GM19467 (cell line): ENCODE results near the gene SDC1.

Experiments
- ATAC-seq: cut with Tn5 transposase; IDR thresholded peaks from one replicate; pipeline ENCODE4 v1.9.1; 2021; ENCODE audit warnings: mild to moderate bottlenecking, moderate library complexity; ENCODE audit not compliant: unreplicated experiment

SDC1 gene

DNA sequence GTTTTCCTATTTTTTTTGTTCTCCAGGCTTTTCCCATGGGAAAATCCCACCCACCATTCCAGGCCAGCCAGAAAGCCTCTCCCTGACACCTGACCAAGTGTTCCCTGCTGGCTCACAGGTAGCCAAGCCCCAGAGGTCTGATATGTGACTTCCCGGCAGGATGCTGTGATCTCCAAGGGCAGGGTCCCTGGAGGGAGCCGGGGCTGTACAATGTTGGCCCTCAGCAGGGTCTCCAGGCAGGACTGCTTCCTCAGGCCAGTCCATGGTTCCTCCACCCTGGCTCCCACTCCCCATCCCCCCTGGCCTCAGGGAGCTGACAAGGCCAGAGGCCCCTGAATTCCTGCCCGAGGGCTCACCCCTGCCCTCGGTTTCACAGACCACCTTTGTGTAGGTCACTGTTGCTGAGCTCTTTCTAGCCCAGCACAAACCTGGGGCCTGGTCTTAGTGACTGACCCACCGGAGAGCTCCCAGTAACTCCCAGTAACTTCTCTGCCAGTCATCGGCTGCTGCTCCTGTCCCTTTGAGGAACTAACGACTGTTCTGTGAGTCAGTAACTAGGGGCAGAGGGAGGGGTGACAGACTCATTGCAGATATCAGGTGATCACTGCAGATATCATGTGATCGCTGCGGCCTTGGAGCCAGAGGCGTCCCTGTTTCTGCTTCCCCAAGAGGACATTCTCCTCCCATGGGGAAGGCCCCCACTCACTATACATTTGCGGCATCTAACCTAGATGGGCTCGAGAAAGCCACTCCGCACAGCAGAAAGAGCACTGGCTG is 38.7 kb downstream of the SDC1 start:
- no peak for ATAC-seq

DNA sequence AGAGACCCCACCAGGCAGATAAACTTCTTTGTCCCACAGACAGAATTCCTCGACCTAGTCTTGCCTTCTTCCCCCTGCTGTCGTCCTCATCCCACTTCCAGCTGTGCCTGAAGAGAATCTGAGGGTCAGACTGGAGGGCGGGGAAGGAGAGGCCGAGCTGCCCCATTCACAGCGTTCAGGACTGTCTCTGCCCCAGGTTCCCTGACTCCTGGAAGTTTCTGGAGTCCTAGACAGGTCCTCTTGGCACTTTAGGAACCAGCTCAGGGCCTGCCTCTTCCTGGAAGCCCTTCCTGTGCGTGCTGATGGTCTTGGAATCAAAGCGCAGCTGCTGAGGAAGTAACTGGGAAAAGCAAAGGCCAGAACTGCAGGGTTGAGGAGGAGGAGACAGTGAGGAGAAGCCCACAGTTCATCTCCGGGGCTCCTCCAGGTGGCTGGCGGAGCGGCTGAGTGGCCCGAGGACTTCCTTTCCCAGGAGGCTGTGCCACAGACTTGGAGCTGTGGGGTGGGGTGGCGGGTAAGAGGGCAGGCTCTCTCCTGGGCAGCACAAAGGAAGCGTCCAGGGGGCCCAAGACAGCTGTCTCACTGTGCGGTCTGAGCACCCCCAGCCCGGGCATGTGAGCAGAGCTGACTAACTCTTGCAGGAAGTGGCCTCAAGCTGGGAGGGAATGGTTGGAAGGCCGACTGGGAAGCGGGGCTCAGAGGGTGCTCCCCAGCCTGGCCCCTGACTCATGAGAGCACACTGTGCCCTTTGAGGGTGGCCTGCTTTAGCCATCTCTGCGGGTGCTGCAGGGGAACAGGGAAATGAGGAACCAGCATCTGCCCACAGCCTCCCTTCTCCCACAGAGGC is 39.5 kb downstream of the SDC1 start:
- no peak for ATAC-seq

DNA sequence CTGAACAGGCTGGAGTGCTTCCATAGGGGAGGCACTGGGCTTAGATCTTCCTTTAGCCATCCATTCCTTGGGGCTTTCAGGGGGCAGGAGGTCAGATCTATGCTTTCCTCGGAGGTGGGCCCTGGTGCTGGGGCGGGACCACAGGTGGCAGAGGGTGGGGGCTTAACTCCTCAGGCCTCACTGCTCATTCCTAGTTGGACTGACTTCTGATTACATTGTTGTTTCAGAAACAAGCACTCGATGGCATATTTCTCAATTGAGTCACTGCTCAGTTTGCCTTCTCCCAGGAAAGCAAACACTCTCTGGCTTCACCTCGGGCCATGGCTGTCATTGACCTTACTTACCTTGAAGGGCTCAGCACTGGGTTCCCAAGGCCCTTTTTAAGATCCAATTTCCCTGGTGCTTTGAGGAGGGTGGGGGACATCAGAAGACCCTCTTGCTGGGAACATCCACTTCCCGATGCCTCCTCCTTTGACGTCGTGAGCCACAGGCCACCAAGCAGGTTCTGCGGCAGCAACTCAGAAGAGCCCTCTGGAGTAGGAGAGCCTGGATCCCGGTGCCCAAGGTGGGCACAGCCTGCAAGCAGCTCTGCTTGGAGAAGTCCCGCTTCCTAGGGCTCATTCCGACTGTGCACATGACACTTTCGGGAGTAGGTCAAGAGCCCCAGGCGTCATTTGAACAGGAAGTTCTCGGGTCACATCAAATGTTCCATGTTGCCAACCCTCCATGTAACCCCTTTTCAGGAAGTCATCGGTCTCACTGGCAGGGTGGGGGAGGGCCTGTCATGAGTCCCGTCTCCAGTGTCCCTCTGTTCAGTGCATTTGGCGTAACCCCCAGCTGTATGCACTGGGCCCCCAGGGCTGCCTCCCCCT is 40.6 kb downstream of the SDC1 start:
- no peak for ATAC-seq

DNA sequence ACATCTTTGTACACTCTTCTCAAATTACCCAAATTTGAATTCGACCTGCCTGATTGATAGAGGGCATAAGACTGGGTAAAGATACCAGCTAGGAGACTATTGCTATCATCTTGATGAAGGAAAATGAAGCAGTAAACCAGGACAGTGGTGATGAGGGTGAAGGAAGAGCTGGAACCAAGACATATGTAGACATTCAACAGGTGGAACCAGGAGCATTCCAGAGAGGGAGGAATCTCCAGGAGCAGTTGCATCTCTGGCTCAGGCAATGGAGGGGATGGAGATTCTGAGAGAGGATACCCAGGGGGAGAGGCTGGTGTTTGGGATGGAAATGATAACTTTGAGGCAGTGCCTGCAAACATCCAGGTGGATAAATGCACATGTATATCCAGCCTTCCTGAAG is 41.6 kb downstream of the SDC1 start:
- ATAC-seq, result no peak

DNA sequence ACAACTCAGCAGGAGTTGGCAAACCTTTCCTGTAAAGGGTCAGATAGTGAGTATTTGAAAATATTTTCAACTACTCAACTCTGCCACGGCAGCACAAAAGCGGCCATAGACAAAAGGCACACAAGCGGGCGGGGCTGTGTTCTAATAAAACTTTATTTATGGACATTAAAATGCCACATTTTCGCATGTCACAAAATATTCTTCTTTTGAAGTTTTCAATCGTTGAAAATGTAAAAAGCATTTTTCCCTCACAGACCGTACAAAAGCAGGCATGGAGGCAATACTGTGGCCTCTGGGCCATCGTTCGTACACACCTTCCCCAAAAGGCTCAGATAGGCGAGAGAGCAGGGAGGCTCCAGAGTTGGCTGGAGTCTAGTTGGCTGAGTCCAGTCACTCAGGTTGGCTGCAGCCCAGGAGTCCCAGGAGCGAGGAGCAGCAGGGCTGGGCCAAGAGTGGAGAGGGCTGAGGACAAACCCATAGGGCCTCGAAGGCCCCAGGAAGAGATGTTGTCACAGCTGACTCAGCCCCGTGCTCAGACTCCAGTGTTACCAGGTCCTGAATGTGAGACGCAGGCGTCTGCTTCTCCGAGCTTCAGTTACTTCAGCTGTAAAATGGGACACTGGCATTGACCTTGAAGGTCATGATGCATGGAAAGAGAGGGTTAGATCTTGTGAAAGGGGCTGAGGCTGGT is 42.5 kb downstream of the SDC1 start:
- ATAC-seq, result no peak

DNA sequence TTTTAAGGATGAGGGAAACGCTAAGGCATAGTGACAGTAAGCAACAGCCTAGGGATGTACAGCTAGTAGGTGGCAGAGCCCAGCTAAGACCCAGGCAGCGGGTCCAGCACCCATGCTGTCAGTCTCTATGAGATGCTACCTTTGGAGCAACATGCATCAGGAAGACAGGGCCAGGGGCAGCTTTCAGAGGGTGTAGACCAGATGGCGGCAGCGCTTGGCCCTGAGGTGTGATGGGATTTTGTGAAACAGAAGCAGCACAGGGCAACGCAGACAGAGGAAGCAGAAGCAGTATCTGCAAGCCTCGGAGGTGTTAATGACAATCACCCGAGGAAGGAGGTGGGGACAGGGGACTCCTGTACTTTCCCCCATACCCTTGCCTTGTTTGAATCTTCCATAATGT is 43.2 kb downstream of the SDC1 start:
- no peak for ATAC-seq

DNA sequence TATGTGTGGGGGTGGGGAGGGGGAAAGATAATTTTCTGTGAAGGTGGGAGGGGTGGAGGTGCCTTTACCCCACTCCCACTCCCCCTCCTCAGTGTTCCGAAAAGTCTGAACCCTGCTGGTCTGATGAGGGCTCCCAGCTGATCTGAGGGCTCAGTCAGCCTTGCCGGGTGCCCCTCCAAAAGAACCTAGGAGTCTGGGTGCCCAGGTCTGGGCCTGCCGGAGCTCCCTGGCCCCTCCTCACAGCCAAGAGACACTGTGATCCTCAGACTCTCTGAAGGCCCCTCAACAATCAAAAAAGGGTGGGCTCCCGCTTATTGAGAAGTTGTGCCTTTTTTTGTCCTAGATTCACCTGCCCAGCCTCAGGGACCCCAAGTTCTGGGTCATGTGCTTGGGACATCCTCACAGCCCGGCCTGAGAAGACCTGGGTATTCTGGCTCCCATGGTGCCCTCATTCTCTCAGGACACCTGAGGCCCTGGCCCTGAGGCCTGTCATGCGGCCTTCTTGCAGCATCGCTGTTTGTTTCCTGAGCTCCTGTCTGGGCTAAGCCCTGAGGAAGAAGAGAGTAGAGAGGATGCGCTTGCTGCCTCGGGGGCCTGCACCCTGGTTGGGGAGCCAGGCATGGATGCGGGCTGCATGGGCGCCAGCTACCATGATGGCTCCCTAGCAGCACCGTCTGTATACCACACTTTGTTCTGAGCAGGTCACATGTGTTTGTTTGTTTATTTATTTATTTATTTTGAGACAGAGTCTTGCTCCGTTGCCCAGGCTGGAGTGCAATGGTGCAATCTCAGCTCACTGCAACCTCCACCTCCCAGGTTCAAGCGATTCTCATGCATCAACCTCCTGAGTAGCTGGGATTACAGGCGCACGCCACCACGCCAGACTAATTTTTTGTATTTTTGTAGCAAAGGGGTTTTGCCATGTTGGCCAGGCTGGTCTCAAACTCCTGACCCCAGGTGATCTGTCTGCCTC is 44.0 kb downstream of the SDC1 start:
- no peak for ATAC-seq

DNA sequence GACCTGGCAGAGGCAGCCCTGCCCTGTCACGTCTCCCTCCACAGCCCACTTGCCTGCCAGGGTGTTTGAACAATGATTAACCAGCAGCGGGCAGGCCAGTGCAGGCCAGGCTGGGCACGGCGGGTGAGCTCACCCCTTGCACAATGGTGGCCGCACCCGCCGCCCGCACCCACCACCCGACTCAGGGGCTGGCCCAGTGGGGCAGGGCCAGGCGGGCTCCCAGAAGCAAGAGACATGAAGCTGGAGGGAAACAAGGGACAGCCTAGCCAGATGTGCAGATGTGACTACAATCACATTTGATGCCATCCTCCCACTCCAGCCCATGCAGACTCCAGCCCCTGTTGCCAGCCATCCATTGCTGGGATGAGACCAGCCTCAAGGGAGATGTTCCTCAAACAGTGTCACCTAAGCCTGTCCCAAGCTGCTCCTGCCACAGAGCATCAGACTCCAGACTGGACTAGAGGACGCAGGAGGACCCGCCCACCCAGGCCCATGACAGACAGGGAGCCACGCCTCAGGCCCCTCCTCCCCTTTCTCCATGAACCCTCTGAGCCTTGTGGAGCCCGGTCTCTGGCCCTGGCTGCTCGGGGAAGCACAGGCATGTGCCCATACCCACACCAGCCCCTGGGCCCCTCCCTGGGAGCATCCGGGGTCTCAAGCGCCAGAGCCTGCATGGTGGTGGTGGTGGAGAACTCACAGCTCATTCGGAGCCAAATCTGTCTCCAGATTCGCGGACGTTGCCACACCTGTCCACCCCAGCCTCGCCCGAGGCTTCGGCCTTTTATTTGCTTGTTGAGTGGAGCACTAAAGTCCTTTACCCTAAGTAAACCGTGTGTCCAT is 45.0 kb downstream of the SDC1 start:
- no peak for ATAC-seq

DNA sequence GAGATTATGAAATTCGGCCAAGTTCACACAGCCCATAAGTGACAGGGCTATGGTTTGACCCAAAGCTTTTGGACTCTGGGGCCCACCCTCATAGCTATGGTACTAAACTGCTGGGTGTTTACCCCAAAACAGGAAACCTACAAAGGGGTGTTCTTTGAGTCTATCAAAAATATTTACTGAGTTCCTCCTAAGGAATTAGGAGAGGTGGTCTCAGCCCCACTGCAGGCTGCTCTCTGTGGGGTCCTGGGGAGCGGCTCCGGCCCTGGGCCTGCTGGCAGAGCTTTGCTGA is 45.5 kb downstream of the SDC1 start:
- ATAC-seq, result no peak

DNA sequence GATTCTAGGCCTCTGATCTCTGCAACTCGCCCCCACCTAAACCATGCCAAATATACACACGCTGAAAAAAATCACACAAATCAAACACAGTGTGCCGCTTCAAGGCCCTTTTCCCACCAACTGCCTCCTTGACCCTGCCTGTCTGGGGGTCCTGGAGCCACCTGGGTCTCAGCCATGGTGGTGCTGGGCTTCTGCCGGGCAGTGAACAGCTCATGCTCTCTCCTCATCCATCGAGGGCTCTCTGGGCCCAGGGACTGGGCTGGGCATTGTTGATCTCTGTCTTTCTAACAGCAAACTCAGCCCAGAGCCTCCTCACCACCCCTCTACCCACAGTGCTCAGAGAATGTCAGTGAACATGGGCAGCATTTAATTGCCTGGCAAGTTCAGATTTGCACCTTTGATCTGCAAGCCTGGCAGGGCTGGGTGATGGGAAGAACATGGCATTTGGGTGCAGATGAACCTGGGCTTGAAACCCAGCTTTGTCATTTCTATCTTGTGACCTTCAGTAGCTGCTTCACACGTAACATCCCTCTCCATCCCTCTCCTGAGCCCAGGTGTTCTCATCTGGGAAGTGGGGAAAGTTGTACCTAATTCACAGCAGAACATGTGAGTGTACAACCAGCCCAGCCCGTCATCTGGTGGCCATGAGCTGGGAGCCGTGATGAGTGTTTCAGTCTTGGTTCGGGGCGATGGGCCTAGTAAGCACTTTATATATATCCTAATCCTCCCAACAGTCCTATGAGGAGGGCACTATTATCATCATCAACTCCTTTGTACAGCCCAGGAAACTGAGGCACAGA is 46.1 kb downstream of the SDC1 start:
- ATAC-seq, result no peak

DNA sequence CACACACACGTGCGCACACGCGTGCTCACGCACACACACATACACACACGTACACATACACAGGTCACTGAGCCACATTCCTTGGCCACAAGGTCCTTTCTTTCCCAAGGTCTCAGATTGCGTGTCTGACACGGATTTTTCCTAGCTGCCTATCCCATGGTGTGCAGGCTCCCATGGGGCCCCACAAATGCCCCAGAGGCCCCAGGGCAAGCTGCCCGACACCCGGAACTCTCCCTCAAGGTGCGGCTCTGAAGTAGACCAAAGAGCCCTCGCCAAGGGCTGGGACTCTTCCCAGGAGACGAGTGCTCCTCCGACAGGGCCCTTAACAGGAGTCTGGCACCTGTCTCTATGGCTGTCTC is 46.7 kb downstream of the SDC1 start:
- ATAC-seq, result no peak

DNA sequence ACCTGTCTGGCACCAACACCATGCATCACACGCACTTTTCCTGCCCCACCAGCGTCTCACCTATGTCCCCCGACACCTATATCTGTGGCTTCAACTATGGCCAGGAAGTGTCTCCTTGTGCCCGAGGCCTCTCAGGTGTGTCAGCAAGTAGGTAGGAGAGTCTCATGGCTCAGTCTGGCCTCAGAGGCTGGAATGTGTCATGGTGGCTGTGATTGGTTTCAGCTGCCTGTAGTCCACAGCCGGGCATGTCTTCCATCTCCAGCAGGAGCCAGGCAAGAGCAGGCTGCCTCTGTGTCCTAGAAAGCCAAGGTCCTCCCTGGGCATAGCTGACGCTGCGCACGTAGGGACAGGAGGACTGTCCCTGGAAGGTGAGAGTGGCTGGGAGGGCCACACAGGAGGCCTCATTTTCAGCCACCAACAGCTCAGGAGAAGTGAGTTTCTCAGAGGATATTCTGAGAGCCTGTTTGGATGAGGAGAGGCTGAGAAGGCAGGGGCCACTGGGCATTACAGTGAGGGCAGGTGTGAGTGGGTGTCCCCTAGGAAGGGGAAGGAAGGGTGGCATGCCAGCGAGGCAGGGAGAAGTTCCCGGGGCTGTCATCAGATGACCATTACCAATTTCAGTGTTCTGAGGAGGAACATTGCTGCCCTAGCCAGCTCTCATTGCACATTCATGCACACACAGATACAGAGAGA is 47.2 kb downstream of the SDC1 start:
- ATAC-seq, result no peak

DNA sequence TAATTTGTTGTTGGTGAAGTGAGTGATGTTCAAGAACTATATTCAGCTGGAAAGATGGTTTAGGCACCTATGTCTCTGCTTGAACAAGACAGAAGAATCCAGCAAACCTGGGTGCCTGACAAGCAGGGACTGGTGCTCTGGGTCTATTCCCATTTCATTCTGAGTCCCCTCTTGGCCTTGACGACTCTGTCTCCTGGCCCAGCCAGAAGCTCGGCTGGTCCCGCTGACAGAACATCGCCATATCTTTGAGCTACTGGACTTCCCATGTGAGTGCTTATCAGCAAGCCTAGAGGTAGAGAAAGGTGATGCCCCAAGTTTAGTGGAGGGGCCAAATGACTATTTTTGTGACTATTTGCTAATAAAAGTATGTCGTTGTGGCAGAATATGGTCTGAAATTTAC is 48.2 kb downstream of the SDC1 start:
- no peak for ATAC-seq

DNA sequence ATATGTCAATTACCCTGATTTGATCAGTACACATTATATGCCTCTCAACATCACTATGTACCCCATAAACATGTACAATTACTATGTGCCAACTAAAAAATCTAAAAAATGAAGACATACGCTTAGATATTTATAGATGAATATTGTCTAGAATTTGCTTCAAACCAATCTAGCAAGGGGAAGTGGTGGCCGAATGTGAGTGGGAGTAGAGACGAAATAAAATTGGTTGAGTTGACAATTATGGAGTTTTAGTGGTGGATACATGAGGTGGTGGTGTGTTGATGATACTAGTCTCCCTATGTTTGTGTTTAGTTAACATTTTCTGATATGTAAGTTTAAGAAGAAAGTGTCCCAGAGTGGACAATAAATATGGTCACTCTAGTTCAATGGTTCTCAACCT is 49.0 kb downstream of the SDC1 start:
- ATAC-seq, result no peak

DNA sequence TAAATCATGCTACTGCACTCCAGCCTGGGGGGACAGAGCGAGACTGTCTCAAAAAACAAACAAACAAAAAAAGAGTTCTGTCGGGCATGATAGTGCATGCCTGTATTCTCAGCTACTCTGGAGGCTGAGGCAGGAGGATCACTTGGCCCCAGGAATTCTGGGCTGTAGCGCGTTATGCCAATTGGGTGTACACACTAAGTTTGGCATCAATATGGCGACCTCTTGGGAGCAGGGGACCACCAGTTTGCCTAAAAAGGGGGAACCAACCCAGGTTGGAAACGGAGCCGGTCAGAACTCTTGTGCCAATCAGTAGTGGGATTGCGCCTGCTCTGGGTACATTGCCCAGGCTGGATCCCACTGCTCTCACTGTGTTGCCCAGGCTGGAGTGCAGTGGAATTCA is 49.7 kb downstream of the SDC1 start:
- no peak for ATAC-seq

DNA sequence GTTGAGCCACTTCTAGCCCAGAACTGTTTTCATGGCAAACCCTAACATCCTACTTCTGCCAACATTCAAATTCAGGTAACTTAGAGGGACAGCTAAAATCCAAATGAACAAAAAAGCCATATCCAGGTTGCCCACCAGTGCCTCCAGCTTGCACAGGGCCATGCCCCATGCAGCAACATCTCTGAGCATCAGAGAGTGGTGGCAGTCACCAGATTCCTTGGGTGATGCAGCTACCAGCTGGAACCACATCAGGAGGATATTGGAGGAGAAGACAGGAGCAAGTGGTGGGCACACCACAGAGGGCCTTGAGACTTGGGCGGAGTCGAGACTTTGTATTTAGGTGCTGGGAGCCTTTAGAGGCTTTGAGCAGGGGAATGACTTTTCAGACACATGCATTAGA is 50.5 kb downstream of the SDC1 start:
- ATAC-seq, result no peak

DNA sequence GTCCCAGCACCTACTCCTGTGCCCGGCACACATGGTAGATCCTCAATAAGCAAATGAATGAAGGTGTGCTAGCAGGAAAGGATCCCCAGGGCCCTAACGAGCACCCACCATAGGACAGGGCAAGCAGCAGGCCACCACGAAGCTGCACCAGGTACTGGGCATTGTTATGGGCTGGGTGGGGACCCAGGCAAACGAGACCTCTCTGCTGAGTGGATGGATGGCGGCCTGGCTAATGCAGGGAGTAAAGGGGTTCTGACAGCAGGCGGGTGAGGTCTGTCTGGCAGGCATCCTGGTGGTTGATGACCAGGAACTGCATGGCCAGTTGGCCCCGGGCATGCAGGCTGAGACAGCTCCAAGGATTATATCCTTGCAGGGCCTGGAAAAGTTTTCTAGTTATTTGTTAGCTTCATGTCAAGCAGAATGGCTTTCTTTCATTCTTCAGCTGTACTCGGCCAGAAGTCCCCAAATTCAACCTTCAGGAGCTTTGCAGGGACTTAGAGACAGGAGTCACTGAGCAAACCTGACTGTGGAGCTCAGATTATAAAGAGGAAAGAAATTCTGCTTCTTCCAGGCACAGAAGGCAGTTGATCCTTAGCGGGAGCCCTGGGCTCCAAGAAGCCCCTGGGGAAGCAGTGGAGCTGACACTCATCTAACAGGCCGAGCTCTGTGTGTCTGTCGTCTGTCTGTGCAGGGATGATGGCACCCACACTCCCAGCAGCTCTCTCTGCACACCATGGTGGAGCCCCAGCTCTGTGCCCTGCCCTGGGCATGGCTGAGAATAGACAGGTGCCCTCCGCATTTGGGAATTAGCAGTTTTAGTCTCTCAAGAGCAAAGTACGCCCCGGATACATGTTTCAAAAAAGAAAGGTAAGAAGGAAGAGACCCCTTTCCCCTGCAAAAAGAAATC is 51.2 kb downstream of the SDC1 start:
- ATAC-seq, result no peak
